ENCODE results near the gene RPL12. TPM values are rescaled to one million over a fixed set of nuclear protein-coding genes. Genes with fewer than 3 reads are reported as not detected.

RPL12 gene
- total RNA-seq, 2 donors from 2014 or later, result 806 to 1,256 TPM

- Histone ChIP-seq H3K4me1 (ENCODE audit: control insufficient read depth in 1 of 2, low read depth in 2 of 2) (peaks cover 11 to 31% of the 10 kb centered on the region in 2 donors), H3K27me3 (replicated peaks; ENCODE audit: insufficient read depth) (no peaks in the 10 kb centered on the region), H3K4me3 (peak overlapping the region; percentile 93), H3K36me3 (peaks cover 5% of the 10 kb centered on the region), H3K27ac (peak overlapping the region; percentile 83 to 94), H3K9me3 (no peaks in the 10 kb centered on the region)
- DNase-seq (ENCODE audit: low spot score), result no peak
- TF ChIP-seq CTCF (IDR thresholded peaks at IDR 0.05), result no peak
- no peak for ATAC-seq (ENCODE audit: insufficient number of reproducible peaks, low FRiP score, low read depth)
These were observed 26.6 kb downstream of the RPL12 start for GRCh38 chr9:127424676-127424999.

- ATAC-seq (ENCODE audit: insufficient number of reproducible peaks, low FRiP score, low read depth) (peak; percentile 89), DNase-seq (ENCODE audit: low spot score) (peak; percentile 76)
- peak within 1 kb of the TSS; percentile 93 for H3K4me3 ChIP-seq
- TF ChIP-seq CTCF (IDR thresholded peaks at IDR 0.05), result no peak
- H3K27ac ChIP-seq, result peak within 1 kb of the TSS; percentile 83 to 94
- H3K27me3 ChIP-seq (replicated peaks; ENCODE audit: insufficient read depth), result no peaks in the 10 kb centered on the region
- no peaks in the 10 kb centered on the region for H3K36me3 ChIP-seq
- peaks cover 11 to 31% of the 10 kb centered on the region in 2 donors for H3K4me1 ChIP-seq (ENCODE audit: control insufficient read depth in 1 of 2, low read depth in 2 of 2)
- H3K9me3 ChIP-seq, result no peaks in the 10 kb centered on the region
These were observed 27.1 kb downstream of the RPL12 start, which contains the start of gene ZNF79 for GRCh38 chr9:127423934-127424675. Gene ZNF79, plus strand, starts transcription at chr9:127424382. Its CDS starts 406 bp downstream, at chr9:127424788.

- no peak for ATAC-seq (ENCODE audit: insufficient number of reproducible peaks, low FRiP score, low read depth)
- Histone ChIP-seq H3K9me3 (no peaks in the 10 kb centered on the region), H3K4me3 (peak overlapping the region; percentile 93), H3K27ac (peak overlapping the region; percentile 83 to 94), H3K36me3 (no peaks in the 10 kb centered on the region), H3K4me1 (ENCODE audit: control insufficient read depth in 1 of 2, low read depth in 2 of 2) (peaks cover 11 to 31% of the 10 kb centered on the region in 2 donors), H3K27me3 (replicated peaks; ENCODE audit: insufficient read depth) (no peaks in the 10 kb centered on the region)
- TF ChIP-seq CTCF (IDR thresholded peaks at IDR 0.05), result no peak
- no peak for DNase-seq (ENCODE audit: low spot score)
These were observed 27.7 kb downstream of the RPL12 start for GRCh38 chr9:127423476-127423933.

- H3K9me3 ChIP-seq, result no peaks in the 10 kb centered on the region
These were observed 28.4 kb downstream of the RPL12 start for GRCh38 chr9:127422787-127423186.

More at GRCh38 chr9:127422787-127423186, 28.4 kb downstream of the RPL12 start:
- ATAC-seq (ENCODE audit: insufficient number of reproducible peaks, low FRiP score, low read depth) (no peak), DNase-seq (ENCODE audit: low spot score) (no peak)
- Histone ChIP-seq H3K27me3 (replicated peaks; ENCODE audit: insufficient read depth) (no peaks in the 10 kb centered on the region), H3K27ac (peak overlapping the region in 1 of 2 donors; percentile 94), H3K4me3 (peak overlapping the region; percentile 93), H3K4me1 (ENCODE audit: control insufficient read depth in 1 of 2, low read depth in 2 of 2) (peaks cover 11 to 31% of the 10 kb centered on the region in 2 donors), H3K36me3 (no peaks in the 10 kb centered on the region)
- TF ChIP-seq CTCF (IDR thresholded peaks at IDR 0.05), result no peak
